Measurements from ENCODE around the gene CARHSP1.

GRCh38 chr16:8822403-8822802, 46.4 kb downstream of the CARHSP1 start:
- TF ChIP-seq POLR2AphosphoS5 (IDR thresholded peaks at IDR 0.05; ENCODE audit: low read depth, low read length) (no peak), POLR2A (IDR thresholded peaks at IDR 0.05; ENCODE audit: low read depth, low read length) (no peak), TAF1 (IDR thresholded peaks at IDR 0.05; ENCODE audit: low read depth, low read length) (no peak), SPI1 (IDR thresholded peaks at IDR 0.05; ENCODE audit: low read depth, low read length) (peak; percentile 63), PAX5 (IDR thresholded peaks at IDR 0.05; ENCODE audit: insufficient read depth, low read length, severe bottlenecking) (no peak), POU2F2 (IDR thresholded peaks at IDR 0.05; ENCODE audit: low read depth, low read length) (no peak)
